A549 (cell line): Measurements from ENCODE around the gene CAMKMT. TPM values are rescaled to one million over a fixed set of nuclear protein-coding genes. Genes with fewer than 3 reads are reported as not detected.

Experiments used
- ATAC-seq, 2 experiments: fragments of 200-7000 bp in 1 of 2; fragments of >200 bp in 1 of 2; cut with Nextera tagmentation in 1 of 2; cut with Tn5 transposase in 1 of 2; 3 replicates each; pipeline versions ENCODE4 v1.8.0 to v1.9.1; 2018 to 2020; ENCODE audit warnings: mild to moderate bottlenecking in 1 of 2, moderate library complexity in 1 of 2
- CTCF ChIA-PET: fragments of 300-600 bp; sonication (Branson Sonifier 250); formaldehyde crosslinking; extraction: SDS; loops from one replicate; lab custom pipeline; 2021; ENCODE audit warnings: antibody characterized with exemption, inconsistent platforms; lab: Yijun Ruan, JAX
- POLR2A ChIA-PET: fragments of 350-600 bp; formaldehyde crosslinking; extraction: SDS; loops from one replicate; lab custom pipeline; 2021; ENCODE audit warnings: antibody characterized with exemption, inconsistent platforms; lab: Yijun Ruan, JAX
- DNase-seq, 2 experiments: peaks; one replicate each; pipeline versions ENCODE4 v3.0.0 to v3.0.0-alpha.2; 2011 to 2016; ENCODE audit warnings: low read depth in 1 of 2, low spot score in 1 of 2
- FAIRE-seq: peaks from 2 replicates; lab custom pipeline; 2011; peaks lifted over from hg19 to GRCh38; lab: Jason Lieb, UNC
- H3K27ac ChIP-seq, 2 experiments: fragments of >200 bp; sonication (Bioruptor Twin); formaldehyde crosslinking; 3 replicates each; pipeline ENCODE4 v1.5.1; 2016 to 2017
- H3K4me1 ChIP-seq: fragments of >200 bp; sonication (Bioruptor Twin); formaldehyde crosslinking; 3 replicates; pipeline ENCODE4 v1.6.1; 2016
- H3K4me2 ChIP-seq: fragments of >200 bp; sonication (Bioruptor Twin); formaldehyde crosslinking; 3 replicates; pipeline ENCODE4 v1.6.1; 2016
- H3K4me3 ChIP-seq: fragments of >200 bp; sonication (Bioruptor Twin); formaldehyde crosslinking; 3 replicates; pipeline ENCODE4 v1.5.1; 2016
- H3K9me3 ChIP-seq: fragments of >200 bp; sonication (Bioruptor Twin); formaldehyde crosslinking; 3 replicates; pipeline ENCODE4 v1.6.1; 2016
- CBX8 ChIP-seq: fragments of 200-600 bp; sonication (generic); IDR thresholded peaks from 2 replicates; pipeline ENCODE4 v1.6.1; 2016
- FOSL2 ChIP-seq, 2 experiments: fragments of 450-650 bp in 1 of 2; fragments of >200 bp in 1 of 2; sonication (Bioruptor Twin) in 1 of 2; formaldehyde crosslinking; IDR thresholded peaks; 2 replicates each; pipeline versions ENCODE4 v1.5.0 to v1.6.1; 2016 to 2020; ENCODE audit warnings: mild to moderate bottlenecking in 1 of 2, moderate library complexity in 1 of 2
- FOXS1 ChIP-seq: fragments of 250-450 bp; sonication (Bioruptor Pico); IDR thresholded peaks from 2 replicates; pipeline ENCODE4 v1.5.0; 2020; ENCODE audit warnings: mild to moderate bottlenecking, moderate library complexity
- HDAC2 ChIP-seq: fragments of 200-600 bp; sonication (generic); IDR thresholded peaks from 2 replicates; pipeline ENCODE4 v1.6.1; 2016
- HEYL ChIP-seq: fragments of 250-450 bp; sonication (Bioruptor Pico); IDR thresholded peaks from 2 replicates; pipeline ENCODE4 v1.8.0; 2021; ENCODE audit warnings: mild to moderate bottlenecking, moderate library complexity
- HOXB5 ChIP-seq: fragments of 250-450 bp; sonication (Bioruptor Pico); IDR thresholded peaks from 2 replicates; pipeline ENCODE4 v1.5.0; 2020; ENCODE audit warnings: mild to moderate bottlenecking, moderate library complexity
- KDM5A ChIP-seq: fragments of 200-600 bp; sonication (generic); IDR thresholded peaks from 2 replicates; pipeline ENCODE4 v1.6.1; 2016; ENCODE audit warnings: antibody characterized with exemption, mild to moderate bottlenecking
- MAX ChIP-seq: IDR thresholded peaks from 2 replicates; pipeline ENCODE4 v1.6.1; 2012
- MYC ChIP-seq: IDR thresholded peaks from 2 replicates; pipeline ENCODE4 v1.6.1; 2012; ENCODE audit warnings: mild to moderate bottlenecking, inconsistent platforms, low read length, improper control_type of control experiment, borderline replicate concordance
- PBX3 ChIP-seq: IDR thresholded peaks from 2 replicates; pipeline ENCODE4 v1.6.1; 2012
- RAD21 ChIP-seq, 2 experiments: fragments of >200 bp in 1 of 2; sonication (Bioruptor Twin) in 1 of 2; formaldehyde crosslinking in 1 of 2; IDR thresholded peaks in 1 of 2; conservative IDR thresholded peaks in 1 of 2; 2 replicates in 1 of 2; 3 replicates in 1 of 2; pipeline ENCODE4 v1.6.1; 2012 to 2018; ENCODE audit warnings: inconsistent platforms in 1 of 2
- SMC3 ChIP-seq: fragments of >200 bp; sonication (Bioruptor Twin); formaldehyde crosslinking; IDR thresholded peaks from 3 replicates; pipeline ENCODE4 v1.6.1; 2018; ENCODE audit warnings: inconsistent platforms
- TFCP2L1 ChIP-seq: fragments of 250-450 bp; sonication (Bioruptor Pico); IDR thresholded peaks from 2 replicates; pipeline ENCODE4 v1.5.0; 2021; ENCODE audit warnings: mild to moderate bottlenecking
- TP53 ChIP-seq: fragments of 250-450 bp; sonication (Bioruptor Pico); IDR thresholded peaks from 2 replicates; pipeline ENCODE4 v1.5.0; 2021; ENCODE audit warnings: mild to moderate bottlenecking, moderate library complexity
- WGBS: methylation state at CpG from one replicate; pipeline ENCODE4 v1.1.6; 2017; ENCODE audit errors: missing lambda C conversion rate; 5-methylcytosine and 5-hydroxymethylcytosine counted together
- polyA plus RNA-seq, 4 experiments: library from polyadenylated mRNA; depleted of rRNA in 3 of 4; stranded (reverse); fragments of >200 nt; fragmentation: RNase III in 1 of 4; extraction: RNeasy Plus Mini Kit Qiagen cat#74134 plus additional on column Dnase treatment in 1 of 4; gene quantifications; 2 replicates in 3 of 4; 3 replicates in 1 of 4; pipeline ENCODE4 v1.2.3, GENCODE V29; 2011 to 2017
- TF ChIP-seq, protein P1 (sequence below): fragments of >200 bp; sonication (Bioruptor Twin); formaldehyde crosslinking; IDR thresholded peaks from 3 replicates; pipeline ENCODE4 v1.5.1; 2016

CAMKMT gene
- polyA plus RNA-seq, 2 of the 4 experiments (the other 2 are of a cell fraction): 6.5 to 15.7 TPM

GRCh38 chr2:44663471-44664073 lies 301.8 kb downstream of the CAMKMT start:
- 38% methylated on average over 1 of the region's 1 CpG for WGBS
- POLR2A ChIA-PET: no interaction called here
- CTCF ChIA-PET: interaction anchor here (0.6 to 1.8 kb wide), 2 partner anchors 19 to 43 kb away, joined by 3 read pairs; no protein-coding TSS in a partner anchor
- no peaks in the 10 kb centered on the region for H3K4me1 ChIP-seq
- DNase-seq (no peak), FAIRE-seq (no peak), ATAC-seq (no peak)
- H3K27ac ChIP-seq: no peak overlapping the region
- no peak overlapping the region for H3K4me2 ChIP-seq
- TF ChIP-seq HDAC2: no peak
- no peak for TF ChIP-seq MYC
- TF ChIP-seq FOSL2 (IDR thresholded peaks at IDR 0.05): no peak
- TF ChIP-seq FOSL2 (CRISPR knock-in tag; IDR thresholded peaks at IDR 0.05): no peak
- H3K9me3 ChIP-seq: no peaks in the 10 kb centered on the region
- no peak overlapping the region for H3K4me3 ChIP-seq

GRCh38 chr2:44668336-44668735 lies 306.6 kb downstream of the CAMKMT start:
- Histone ChIP-seq H3K4me3 (no peak overlapping the region), H3K4me2 (no peak overlapping the region)
- no peak for TF ChIP-seq KDM5A
- TF ChIP-seq PBX3: no peak
- no peak for TF ChIP-seq HOXB5 (CRISPR knock-in tag)
- TF ChIP-seq, protein P1, sequence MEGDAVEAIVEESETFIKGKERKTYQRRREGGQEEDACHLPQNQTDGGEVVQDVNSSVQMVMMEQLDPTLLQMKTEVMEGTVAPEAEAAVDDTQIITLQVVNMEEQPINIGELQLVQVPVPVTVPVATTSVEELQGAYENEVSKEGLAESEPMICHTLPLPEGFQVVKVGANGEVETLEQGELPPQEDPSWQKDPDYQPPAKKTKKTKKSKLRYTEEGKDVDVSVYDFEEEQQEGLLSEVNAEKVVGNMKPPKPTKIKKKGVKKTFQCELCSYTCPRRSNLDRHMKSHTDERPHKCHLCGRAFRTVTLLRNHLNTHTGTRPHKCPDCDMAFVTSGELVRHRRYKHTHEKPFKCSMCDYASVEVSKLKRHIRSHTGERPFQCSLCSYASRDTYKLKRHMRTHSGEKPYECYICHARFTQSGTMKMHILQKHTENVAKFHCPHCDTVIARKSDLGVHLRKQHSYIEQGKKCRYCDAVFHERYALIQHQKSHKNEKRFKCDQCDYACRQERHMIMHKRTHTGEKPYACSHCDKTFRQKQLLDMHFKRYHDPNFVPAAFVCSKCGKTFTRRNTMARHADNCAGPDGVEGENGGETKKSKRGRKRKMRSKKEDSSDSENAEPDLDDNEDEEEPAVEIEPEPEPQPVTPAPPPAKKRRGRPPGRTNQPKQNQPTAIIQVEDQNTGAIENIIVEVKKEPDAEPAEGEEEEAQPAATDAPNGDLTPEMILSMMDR: peak; percentile 44
- TF ChIP-seq SMC3: peak; percentile 22; the same call in 1 of the 3 replicates
- no peak for TF ChIP-seq FOXS1
- peak in 1 of 2 experiments; percentile 45; a peak in 2 of 5 replicates for TF ChIP-seq RAD21 (conservative IDR thresholded peaks at IDR 0.05 in 1 of 2, IDR thresholded peaks at IDR 0.05 in 1 of 2)
- TF ChIP-seq, all 56 proteins: peak for 3
- Histone ChIP-seq H3K9me3 (no peaks in the 10 kb centered on the region), H3K4me1 (no peaks in the 10 kb centered on the region), H3K27ac (no peak overlapping the region)
- WGBS: 38% methylated on average over 5 of the region's 5 CpGs
- POLR2A ChIA-PET: no interaction called here
- ATAC-seq (peak in 1 of 2 experiments; percentile 51; a peak in 1 of 6 replicates), FAIRE-seq (no peak), DNase-seq (peak; percentile 7 to 29)
- CTCF ChIA-PET: interaction anchor here (0.8 to 1.9 kb wide), 10 partner anchors 9 to 189 kb away, joined by 3 to 9 read pairs (median 3); no protein-coding TSS in a partner anchor

DNA sequence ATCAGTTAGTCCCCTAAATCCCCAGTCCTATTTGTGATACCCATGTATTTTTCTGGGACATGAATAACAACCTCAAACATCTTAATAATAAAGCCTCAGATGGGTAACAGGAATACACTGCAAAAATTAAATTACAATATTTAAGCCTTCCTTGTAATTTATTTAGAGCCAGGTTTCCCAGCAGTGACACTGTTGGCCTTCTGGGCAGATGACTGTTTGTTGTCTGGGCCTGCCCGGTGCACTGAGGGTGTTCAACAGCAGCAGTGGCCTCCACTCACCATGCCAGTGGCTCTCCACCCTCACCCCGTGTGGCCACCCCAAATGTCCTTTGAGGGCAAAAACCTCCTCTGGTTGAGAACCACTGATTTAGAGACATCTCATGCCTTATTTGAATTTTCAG lies 309.5 kb downstream of the CAMKMT start:
- 75% methylated on average over 2 of the region's 2 CpGs for WGBS
- no peaks in the 10 kb centered on the region for H3K9me3 ChIP-seq
- no peak for ATAC-seq
- no peak for TF ChIP-seq MAX
- TF ChIP-seq TFCP2L1 (CRISPR knock-in tag): no peak
- no peak for TF ChIP-seq TP53 (CRISPR knock-in tag)
- no peak for TF ChIP-seq HEYL
- no peak for TF ChIP-seq KDM5A
- TF ChIP-seq, protein P1: no peak
- no peak for TF ChIP-seq CBX8
- H3K4me2 ChIP-seq: no peak overlapping the region
- FAIRE-seq: no peak
- H3K27ac ChIP-seq: no peak overlapping the region
- ChIA-PET CTCF (interaction anchor here (1.6 kb wide), 2 partner anchors 12 to 192 kb away, joined by 4 to 7 read pairs; no protein-coding TSS in a partner anchor), POLR2A (no interaction called here)
- H3K4me3 ChIP-seq: no peak overlapping the region
- DNase-seq: no peak
- H3K4me1 ChIP-seq: no peaks in the 10 kb centered on the region
